Ramos (cell line): ENCODE results near the gene GREB1.

Experiments
- in situ Hi-C: fragments of 300-500 bp; cut with MboI; formaldehyde crosslinking; loops from one replicate; pipeline ENCODE4 v1.14.3; 2022; ENCODE audit warnings: low sequenced_read_pairs; ENCODE audit not compliant: unreplicated experiment

Gene GREB1, protein sequence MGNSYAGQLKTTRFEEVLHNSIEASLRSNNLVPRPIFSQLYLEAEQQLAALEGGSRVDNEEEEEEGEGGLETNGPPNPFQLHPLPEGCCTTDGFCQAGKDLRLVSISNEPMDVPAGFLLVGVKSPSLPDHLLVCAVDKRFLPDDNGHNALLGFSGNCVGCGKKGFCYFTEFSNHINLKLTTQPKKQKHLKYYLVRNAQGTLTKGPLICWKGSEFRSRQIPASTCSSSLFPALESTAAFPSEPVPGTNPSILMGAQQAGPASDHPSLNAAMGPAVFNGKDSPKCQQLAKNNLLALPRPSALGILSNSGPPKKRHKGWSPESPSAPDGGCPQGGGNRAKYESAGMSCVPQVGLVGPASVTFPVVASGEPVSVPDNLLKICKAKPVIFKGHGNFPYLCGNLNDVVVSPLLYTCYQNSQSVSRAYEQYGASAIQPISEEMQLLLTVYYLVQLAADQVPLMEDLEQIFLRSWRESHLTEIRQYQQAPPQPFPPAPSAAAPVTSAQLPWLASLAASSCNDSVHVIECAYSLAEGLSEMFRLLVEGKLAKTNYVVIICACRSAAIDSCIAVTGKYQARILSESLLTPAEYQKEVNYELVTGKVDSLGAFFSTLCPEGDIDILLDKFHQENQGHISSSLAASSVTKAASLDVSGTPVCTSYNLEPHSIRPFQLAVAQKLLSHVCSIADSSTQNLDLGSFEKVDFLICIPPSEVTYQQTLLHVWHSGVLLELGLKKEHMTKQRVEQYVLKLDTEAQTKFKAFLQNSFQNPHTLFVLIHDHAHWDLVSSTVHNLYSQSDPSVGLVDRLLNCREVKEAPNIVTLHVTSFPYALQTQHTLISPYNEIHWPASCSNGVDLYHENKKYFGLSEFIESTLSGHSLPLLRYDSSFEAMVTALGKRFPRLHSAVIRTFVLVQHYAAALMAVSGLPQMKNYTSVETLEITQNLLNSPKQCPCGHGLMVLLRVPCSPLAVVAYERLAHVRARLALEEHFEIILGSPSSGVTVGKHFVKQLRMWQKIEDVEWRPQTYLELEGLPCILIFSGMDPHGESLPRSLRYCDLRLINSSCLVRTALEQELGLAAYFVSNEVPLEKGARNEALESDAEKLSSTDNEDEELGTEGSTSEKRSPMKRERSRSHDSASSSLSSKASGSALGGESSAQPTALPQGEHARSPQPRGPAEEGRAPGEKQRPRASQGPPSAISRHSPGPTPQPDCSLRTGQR (N-terminal part only)

DNA sequence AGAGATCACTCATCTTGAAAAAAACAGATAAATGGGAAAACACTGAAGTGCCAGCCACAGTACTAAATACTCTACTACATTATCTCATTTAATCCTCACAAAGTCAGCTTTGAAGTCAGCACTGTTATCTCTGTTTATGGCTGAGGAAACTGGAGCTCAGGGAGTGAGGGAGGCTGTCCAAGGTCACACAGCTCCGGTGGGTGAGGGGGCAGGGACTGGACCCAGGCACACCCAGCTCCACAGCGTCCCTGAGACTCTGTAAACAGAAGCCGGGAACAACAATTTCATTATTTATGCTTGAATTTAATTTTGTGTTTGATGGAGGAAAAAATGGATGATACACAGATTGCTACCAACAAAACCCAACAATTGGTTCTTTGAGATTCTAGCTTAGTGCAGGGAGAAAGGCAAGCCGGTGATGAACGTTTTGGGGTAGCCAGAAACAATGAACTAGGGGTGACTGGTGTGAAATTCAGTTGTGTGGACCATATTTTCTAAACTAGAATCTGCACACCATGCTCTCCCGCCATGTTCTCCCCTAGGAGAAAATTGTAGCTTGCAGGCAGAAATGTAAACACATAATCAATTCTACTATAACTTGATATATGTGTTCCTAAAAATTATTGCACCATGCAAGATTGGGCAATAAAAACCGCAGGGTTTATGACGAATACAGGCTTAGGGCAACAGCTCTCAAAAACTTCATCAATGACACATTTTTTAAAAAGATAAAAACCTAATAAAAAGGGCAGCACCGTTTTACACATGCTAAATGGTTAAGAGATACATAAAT lies at the start of gene GREB1:
Gene GREB1, plus strand, starts transcription at position 768 of the 793 bp plus-strand sequence. CDS start 22,570 bp downstream, outside the sequence.
- in situ Hi-C loops, result no loop called here

DNA sequence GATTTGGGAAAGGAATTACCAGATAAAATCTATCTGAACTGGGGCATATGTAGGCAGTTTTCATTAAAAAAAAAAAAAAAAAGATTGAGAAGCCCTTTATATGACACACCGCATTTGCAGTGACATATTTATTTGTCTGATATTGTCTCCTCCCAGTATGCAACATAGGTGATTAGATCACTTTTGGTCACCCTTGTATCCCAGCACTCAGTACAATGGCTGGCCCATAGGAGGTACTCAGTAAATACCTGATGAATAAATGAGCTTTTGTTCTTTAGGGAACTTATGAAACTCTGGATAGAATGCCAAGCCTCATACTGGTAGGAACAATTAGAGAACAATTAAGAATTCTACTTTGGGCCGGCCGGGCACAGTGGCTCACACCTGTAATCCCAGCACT lies 45.0 kb upstream of the GREB1 start:
- in situ Hi-C loops, result loop anchor here (25.0 kb wide), 1 partner anchor 298 kb away; no protein-coding TSS in a partner anchor

DNA sequence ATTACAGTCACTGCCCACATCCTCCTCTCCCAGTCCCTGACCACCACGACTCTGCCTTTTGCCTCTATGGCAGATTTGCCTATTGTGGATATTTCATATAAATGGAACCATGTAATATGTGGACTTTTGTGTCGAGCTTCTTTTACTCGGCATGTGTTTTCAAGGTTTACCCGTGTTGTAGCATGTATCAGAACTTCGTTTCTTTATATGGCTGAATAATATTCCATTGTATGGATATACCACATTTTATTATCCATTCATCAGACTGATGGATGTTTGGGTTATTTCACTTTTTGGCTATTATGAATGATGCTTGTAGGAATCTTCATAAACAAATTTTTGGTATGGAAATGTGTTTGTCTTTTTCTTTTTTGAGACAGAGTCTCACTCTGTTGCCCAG lies 43.7 kb upstream of the GREB1 start:
- in situ Hi-C loops, result loop anchor here (25.0 kb wide), 1 partner anchor 297 kb away; no protein-coding TSS in a partner anchor

DNA sequence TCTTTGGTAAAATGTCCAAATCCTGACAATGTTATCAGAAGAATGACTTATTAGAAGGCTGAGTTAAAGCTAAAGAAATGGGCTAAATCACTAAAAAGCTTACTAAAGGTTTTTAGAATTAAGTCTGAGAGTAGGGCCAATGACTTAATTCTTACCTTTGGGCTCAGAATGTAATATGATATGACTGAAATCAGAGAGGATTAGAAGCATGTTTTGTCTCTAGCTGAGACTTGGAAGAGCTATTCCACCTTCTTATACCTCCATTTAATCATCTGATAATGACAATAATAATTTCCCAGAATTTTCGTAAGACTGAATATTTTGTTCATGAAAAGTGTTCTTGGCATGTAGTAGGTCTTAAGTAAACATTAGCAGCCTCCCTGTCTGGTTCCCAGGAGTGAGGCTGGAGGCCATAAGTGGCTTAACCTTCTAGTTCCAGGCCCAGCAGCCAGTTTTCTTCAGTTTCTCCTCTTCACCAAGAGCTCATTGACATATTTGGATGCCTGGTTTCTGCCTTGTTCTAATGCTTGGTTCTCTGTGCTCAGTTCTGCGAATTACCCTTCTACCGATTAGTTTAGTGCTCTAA lies 42.4 kb upstream of the GREB1 start:
- in situ Hi-C loops, result loop anchor here (25.0 kb wide), 1 partner anchor 296 kb away; no protein-coding TSS in a partner anchor

DNA sequence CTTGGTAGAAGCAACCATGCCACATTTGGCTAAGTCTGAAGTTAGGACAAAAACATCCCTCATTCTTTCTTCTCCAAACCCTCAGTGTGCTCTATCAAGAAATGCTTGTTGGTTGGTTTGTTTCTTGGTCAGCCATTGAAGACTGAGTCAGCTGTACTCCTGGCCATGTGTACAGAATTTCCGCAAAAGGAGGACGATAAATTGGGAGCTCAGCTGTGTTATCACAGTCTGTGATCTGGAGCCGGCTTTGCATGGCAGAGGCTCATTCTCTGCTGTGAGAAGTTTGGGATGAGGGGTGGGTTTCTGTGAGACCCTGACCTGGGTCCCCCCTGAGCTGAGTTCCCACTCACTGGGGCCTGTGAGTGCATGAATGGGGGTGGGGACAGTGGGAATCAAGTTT lies 41.6 kb upstream of the GREB1 start:
- in situ Hi-C loops, result loop anchor here (25.0 kb wide), 1 partner anchor 295 kb away; no protein-coding TSS in a partner anchor

DNA sequence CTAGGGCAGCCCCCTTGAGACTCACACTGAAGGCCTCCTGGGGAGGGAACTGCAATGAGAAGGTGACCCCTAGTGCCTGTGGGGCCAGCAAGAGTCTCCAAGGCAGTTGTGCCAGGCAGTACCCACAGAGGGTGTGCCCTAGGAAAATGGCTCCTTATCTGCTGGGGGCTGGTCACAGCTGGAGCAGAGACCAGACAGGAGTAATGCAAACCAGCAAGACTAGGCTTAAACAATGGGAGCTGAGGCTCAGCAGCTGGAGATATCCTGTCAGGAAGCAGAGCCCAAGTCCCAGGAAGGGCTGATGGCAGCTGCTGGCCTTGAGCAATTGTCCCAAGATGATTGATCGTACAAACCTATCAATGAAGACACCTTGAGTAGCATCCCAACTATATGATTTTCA lies 41.1 kb upstream of the GREB1 start:
- in situ Hi-C loops, result loop anchor here (25.0 kb wide), 1 partner anchor 295 kb away; no protein-coding TSS in a partner anchor

DNA sequence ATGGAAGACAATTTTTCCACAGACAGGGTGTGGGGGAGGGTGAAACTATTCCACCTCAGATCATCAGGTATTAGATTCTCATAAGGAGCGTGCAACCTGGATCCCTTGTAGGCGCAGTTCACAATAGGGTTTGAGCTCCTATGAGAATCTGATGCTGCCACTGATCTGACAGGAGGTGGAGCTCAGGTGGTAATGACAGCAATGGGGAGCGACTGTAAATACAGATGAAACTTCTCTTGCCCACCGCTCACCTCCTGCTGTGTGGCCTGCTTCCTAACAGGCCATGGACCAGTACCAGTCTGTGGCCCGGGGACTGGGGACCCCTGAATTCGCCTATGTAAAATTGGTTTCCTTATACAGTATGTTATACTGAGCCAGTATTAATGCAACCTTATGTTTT lies 40.6 kb upstream of the GREB1 start:
- in situ Hi-C loops, result loop anchor here (25.0 kb wide), 1 partner anchor 294 kb away; no protein-coding TSS in a partner anchor

DNA sequence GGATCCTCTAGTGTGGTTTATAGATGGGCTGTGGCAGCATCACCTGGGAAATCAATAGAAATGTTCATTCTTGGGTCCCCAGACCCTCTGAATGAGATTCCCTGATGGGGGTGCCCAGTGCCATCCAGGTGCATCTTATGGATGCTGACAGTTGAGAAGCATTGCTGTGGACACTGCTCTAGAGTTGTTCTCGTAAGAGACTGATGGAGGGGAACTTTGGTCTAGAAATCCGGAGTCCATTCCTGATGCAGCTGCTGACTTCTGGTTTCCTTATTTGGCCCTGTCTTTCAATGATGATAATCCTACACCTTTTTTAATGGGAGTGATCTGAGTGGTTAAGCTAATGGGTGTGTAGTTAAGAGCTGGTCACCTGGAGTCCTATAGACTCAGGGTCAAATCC lies 39.5 kb upstream of the GREB1 start:
- in situ Hi-C loops, result loop anchor here (25.0 kb wide), 1 partner anchor 293 kb away; no protein-coding TSS in a partner anchor

DNA sequence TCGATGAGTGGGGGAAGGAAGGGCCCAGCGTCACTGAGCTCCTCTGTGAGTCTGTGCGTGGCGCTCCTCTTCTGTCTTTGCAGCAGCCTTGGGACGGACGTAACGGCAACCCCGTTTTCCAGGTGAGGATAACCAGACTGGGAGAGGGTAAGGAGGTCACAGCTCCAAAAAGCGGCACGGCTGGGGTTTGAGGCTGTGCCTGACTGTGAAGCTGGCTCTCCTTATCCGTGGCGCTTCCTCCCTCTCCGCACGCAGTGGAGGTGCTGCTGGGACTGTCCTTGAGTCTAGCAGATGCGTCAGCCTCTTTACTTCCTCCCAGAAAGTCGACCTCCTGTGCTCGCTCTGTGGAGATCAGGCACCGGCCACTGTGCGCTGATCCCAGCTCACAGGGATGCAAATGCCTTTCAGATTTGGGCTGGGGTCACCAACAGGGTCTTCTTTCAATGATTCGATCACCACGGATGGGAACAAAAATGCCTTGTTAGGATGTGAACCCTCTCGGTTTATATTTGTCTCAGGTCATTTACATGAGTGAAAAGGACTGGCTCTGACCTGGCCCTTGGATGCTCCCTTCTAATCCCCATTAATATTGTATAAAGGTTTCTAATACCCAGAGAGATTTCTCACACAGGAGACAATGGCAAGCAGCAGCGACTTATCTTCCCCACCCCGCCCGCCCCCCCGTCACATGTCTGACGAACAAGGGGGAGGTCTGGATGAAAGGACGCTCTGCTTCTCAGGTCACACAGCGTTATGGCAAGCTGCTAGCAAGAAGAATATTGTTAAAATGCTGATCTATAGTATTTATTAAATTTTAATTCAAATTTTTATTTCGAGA lies 37.8 kb upstream of the GREB1 start:
- in situ Hi-C loops, result loop anchor here (25.0 kb wide), 1 partner anchor 291 kb away; no protein-coding TSS in a partner anchor

DNA sequence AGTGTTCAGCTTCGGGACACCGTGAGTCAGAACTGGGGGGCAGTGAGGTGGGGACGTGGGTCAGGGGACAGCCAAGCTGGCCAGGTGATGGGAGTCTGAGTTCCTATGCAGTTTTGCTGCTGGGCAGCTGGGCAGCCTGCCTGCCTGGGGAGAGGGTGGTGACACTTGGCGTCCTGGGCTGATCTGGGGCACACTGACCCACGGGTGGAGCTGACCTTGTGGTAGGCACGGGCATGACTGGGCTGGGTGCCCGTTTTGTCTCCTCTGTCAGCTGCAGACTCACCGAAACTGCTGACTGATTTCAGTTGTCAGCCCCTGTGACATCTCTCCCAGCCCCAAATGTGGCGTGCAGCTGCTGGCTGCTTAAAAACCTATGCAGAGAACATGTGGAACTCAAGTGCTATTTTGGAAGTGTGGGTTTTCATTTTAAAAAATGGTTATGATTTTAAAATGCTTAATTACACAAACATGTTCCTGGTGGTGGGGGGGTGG lies 35.3 kb upstream of the GREB1 start:
- in situ Hi-C loops, result loop anchor here (25.0 kb wide), 1 partner anchor 289 kb away; no protein-coding TSS in a partner anchor

DNA sequence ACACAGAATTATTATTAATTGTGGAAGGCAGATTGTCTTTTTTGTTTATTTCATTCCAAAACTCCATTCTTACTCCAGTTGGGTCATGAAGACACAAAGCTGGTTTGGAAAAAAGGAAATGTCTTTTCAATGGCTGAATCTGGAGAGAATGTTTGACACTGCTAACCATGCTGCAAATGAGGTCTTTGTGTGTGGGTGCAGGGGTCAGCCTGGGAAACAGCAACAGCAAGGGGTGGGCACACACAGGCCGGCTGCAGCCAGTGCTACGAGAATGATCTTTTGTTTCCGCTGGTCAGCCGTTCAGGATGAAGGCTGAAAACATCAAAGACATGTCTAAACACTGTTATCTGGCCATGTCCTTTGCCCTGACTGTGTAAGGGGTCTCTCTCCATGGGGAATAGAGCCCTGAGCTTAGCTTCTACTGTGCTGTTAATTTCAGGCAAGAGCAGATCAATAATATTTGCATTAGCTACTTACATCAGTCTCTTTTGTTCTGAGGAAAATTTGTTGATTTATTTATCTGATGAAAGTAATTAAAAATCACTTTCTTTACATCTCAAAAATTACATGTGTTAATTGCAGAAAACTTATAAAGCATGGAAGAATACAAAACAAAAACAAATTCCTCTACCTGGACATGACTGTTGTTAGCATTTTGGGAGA lies 34.6 kb upstream of the GREB1 start:
- in situ Hi-C loops, result loop anchor here (25.0 kb wide), 1 partner anchor 288 kb away; no protein-coding TSS in a partner anchor

DNA sequence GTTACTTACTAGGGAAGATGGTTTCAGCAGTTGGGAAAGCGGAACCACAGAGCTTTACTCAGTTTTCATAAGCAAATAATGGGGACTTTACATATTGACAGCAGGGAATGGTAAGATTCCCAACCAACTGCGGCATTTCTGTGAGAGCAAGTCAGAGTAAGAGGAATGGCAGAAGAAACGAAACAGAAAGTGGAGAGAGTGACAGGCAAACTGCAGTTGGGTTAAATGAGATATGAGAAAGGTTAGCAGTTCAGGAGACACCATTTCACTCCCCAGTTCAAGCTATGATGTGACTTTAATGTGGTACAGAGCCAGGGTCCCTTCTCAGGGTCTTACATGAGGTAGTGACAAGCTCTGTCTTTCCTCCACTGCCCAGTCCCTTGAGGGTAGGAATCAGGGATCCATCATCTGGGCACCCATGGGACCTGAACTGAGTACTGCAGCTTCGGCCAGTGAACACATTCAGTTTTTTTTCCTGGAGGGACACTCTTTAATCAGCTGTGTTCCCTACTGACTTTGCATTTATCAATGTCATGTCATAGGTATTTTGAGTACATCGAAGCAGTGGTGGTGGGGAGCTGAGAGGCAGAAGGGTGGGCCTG lies 33.0 kb upstream of the GREB1 start:
- in situ Hi-C loops, result no loop called here

DNA sequence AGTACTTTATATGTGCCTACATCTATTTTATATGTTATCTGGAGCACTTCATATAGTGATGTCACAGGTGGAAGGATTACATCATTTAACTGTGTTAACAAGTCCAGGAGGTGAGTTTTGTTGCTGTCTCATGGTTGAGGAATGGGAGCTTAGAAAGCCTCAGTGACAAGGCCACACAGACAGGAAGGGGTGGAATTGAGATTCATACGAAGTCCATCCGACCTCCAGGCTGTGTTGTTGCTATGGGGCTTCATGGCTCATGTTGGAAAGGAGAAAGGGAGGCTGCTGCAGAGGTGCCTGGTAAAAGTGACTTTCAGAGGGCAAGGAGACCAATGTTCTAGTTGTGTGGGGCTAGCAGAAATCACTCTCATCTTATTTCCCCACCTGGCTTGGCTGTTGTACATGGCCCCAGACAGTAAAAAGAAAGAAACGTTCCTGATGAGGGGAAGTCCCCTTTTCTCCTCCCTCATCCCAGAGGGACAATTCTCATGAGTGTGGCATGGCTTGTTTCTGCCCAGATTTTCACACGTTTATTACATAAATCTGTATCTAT lies 31.0 kb upstream of the GREB1 start:
- in situ Hi-C loops, result no loop called here

DNA sequence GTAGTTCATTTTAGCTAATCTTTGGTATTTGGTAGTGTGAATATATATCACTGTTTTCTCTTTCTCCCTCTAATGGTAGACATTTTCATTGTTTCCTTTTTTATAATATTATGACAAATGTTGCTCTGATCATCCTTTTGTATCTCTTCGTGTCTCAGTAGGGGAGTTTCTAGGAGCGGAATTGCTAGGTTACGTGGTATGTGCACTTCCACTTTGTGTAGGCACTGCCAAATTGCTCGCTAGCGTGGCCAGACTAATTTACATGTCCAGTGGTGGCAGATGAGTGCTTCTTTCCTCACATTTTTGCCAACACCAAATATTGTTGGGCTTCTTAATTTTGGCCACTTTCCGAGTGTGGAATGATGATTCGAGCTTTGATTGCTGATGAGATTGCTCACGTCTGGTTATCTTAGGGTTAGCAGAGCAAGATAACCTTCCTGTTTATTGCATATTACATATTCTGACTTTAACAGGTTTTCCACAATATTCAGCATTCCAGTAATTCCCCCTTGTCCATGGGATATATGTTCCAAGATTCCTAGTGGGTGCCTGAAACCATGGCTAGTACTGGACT lies 30.4 kb upstream of the GREB1 start:
- in situ Hi-C loops, result no loop called here

DNA sequence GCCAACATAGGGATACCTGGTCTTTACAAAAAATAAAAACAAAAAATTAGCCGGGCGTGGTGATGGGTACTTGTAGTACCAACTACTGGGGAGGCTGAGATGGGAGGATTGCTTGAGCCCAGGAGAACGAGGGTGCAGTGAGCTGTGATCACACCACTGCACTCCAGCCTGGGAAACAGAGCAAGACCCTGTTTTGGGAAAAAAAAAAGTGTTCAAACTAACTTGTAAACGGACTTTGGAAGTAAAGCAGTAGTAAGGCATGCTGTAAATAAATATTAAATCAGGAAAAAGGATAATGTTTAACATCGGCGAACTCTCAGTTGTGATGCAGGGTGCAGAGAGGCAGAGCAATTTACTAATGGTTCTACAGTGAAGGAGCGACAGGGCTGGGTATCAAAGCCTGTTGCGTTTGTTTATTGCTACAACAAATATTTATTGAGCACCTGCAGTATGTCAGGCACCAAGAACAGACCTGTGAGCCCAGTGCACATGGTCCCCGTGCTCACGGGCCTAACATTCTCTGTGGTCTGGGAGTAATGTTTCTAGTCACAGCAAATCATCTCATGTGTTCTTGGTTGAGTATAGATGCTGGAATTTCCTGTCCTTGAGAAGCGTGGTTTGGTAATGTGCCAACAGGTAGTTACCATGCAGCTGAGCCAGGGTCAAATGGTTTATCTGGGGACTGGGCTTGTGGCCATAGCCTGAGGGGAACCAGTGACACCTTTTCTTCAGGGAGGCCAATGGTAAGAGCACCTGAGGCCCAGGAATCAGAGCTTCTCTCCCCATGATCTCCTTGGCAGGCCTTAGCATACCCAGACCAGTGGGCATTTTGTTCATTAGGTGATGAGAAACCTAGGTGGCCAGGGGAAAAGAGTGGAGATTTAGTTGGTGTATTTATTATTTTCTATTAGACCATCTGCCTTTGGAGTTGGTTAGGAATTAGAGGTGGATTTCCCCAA lies 27.9 kb upstream of the GREB1 start:
- in situ Hi-C loops, result no loop called here
